ENCODE measurements around the gene FLT1.

FLT1 gene

GRCh38 chr13:28494504-28494777 lies 487 bp downstream of the FLT1 start:
- no peak for TF ChIP-seq CTCF (IDR thresholded peaks at IDR 0.05)

- no peak for TF ChIP-seq CTCF (IDR thresholded peaks at IDR 0.05)
Observed at GRCh38 chr13:28493740-28494503, 1.0 kb downstream of the FLT1 start.

GRCh38 chr13:28492569-28493367 lies 2.2 kb downstream of the FLT1 start:
- TF ChIP-seq CTCF (IDR thresholded peaks at IDR 0.05), result no peak

- no peak for TF ChIP-seq CTCF (IDR thresholded peaks at IDR 0.05)
Observed at GRCh38 chr13:28490061-28490460, 4.9 kb downstream of the FLT1 start.

- no peak for TF ChIP-seq CTCF (IDR thresholded peaks at IDR 0.05)
Observed at GRCh38 chr13:28489524-28489931, 5.4 kb downstream of the FLT1 start.

- TF ChIP-seq CTCF (IDR thresholded peaks at IDR 0.05), result no peak
Observed at GRCh38 chr13:28488376-28489005, 6.4 kb downstream of the FLT1 start.

GRCh38 chr13:28485996-28486543 lies 8.9 kb downstream of the FLT1 start:
- no peak for TF ChIP-seq CTCF (IDR thresholded peaks at IDR 0.05)
